ENCODE results near the gene TNS1. TPM values are rescaled to one million over a fixed set of nuclear protein-coding genes. Genes with fewer than 3 reads are reported as not detected.

Gene TNS1
- total RNA-seq, 1 experiment from 2014 or later = 6.2 TPM

DNA sequence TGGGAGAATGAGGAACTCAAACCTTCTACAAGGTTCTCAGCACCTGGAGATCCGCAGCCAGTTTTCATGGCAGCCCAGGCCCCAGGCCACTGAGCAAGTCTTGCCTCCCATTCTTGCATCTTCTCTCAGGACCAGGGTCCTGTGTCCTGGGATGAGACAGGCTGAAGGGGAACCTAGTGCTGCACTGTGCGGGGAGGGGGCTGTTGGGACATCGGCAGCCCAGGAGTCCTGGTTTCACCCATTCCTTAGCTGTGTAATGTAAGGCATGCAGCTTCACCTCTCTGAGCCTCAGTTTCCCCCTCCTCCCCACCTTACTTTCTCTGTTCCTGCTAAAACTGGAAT, 43.9 kb downstream of the TNS1 start:
- ChIA-PET CTCF (no interaction called here), POLR2A (no interaction called here), RAD21 (ENCODE audit: low non-redundant PET in 1 of 2, low total read pairs in 2 of 2, uncharacterized antibody in 2 of 2, unreplicated experiment in 2 of 2) (no interaction called here)
- TF ChIP-seq EZH2phosphoT487 (IDR thresholded peaks at IDR 0.05; ENCODE audit: borderline replicate concordance) = no peak
- no peak for TF ChIP-seq POLR2AphosphoS5 (IDR thresholded peaks at IDR 0.05; ENCODE audit: low read depth, low read length)
- no peak for TF ChIP-seq SRF (IDR thresholded peaks at IDR 0.05; ENCODE audit: low read depth)
- TF ChIP-seq, protein P1, sequence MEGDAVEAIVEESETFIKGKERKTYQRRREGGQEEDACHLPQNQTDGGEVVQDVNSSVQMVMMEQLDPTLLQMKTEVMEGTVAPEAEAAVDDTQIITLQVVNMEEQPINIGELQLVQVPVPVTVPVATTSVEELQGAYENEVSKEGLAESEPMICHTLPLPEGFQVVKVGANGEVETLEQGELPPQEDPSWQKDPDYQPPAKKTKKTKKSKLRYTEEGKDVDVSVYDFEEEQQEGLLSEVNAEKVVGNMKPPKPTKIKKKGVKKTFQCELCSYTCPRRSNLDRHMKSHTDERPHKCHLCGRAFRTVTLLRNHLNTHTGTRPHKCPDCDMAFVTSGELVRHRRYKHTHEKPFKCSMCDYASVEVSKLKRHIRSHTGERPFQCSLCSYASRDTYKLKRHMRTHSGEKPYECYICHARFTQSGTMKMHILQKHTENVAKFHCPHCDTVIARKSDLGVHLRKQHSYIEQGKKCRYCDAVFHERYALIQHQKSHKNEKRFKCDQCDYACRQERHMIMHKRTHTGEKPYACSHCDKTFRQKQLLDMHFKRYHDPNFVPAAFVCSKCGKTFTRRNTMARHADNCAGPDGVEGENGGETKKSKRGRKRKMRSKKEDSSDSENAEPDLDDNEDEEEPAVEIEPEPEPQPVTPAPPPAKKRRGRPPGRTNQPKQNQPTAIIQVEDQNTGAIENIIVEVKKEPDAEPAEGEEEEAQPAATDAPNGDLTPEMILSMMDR (IDR thresholded peaks at IDR 0.05 in 2 of 3, conservative IDR thresholded peaks at IDR 0.05 in 1 of 3; ENCODE audit: borderline replicate concordance in 1 of 3, insufficient read depth in 1 of 3, low read depth in 2 of 3, low read length in 2 of 3) = no peak
- TF ChIP-seq ZFX (IDR thresholded peaks at IDR 0.05) = no peak
- TF ChIP-seq, protein P2, sequence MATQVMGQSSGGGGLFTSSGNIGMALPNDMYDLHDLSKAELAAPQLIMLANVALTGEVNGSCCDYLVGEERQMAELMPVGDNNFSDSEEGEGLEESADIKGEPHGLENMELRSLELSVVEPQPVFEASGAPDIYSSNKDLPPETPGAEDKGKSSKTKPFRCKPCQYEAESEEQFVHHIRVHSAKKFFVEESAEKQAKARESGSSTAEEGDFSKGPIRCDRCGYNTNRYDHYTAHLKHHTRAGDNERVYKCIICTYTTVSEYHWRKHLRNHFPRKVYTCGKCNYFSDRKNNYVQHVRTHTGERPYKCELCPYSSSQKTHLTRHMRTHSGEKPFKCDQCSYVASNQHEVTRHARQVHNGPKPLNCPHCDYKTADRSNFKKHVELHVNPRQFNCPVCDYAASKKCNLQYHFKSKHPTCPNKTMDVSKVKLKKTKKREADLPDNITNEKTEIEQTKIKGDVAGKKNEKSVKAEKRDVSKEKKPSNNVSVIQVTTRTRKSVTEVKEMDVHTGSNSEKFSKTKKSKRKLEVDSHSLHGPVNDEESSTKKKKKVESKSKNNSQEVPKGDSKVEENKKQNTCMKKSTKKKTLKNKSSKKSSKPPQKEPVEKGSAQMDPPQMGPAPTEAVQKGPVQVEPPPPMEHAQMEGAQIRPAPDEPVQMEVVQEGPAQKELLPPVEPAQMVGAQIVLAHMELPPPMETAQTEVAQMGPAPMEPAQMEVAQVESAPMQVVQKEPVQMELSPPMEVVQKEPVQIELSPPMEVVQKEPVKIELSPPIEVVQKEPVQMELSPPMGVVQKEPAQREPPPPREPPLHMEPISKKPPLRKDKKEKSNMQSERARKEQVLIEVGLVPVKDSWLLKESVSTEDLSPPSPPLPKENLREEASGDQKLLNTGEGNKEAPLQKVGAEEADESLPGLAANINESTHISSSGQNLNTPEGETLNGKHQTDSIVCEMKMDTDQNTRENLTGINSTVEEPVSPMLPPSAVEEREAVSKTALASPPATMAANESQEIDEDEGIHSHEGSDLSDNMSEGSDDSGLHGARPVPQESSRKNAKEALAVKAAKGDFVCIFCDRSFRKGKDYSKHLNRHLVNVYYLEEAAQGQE (IDR thresholded peaks at IDR 0.05; ENCODE audit: low read depth) = no peak
- TF ChIP-seq POLR2A (IDR thresholded peaks at IDR 0.05; ENCODE audit: borderline replicate concordance, extremely low read depth, insufficient read depth, insufficient read length) = no peak
- TF ChIP-seq YY1 (IDR thresholded peaks at IDR 0.05; ENCODE audit: extremely low read depth, insufficient replicate concordance, low read depth, low read length) = no peak
- no peak for TF ChIP-seq ELF1 (IDR thresholded peaks at IDR 0.05; ENCODE audit: borderline replicate concordance, low read depth)
- TF ChIP-seq TCF7L2 (IDR thresholded peaks at IDR 0.05; ENCODE audit: borderline replicate concordance, extremely low read depth, insufficient read depth, insufficient read length) = no peak
- TF ChIP-seq SP1 (IDR thresholded peaks at IDR 0.05; ENCODE audit: low read depth) = no peak
- TF ChIP-seq JUND (IDR thresholded peaks at IDR 0.05) = no peak
- TF ChIP-seq RAD21 (IDR thresholded peaks at IDR 0.05; ENCODE audit: low read depth) = no peak
- Histone ChIP-seq H3K36me3 (ENCODE audit: control insufficient read depth in 1 of 2, insufficient read depth in 2 of 2, low read length in 2 of 2) (no peaks in the 10 kb centered on the region), H3K9me3 (ENCODE audit: control insufficient read depth in 1 of 2, insufficient read depth in 1 of 2, low read depth in 1 of 2, low read length in 2 of 2) (no peaks in the 10 kb centered on the region), H4K20me1 (ENCODE audit: insufficient read depth) (no peaks in the 10 kb centered on the region), H3K9me2 (ENCODE audit: insufficient read depth) (no peaks in the 10 kb centered on the region), H3K4me3 (replicated peaks in 1 of 2; ENCODE audit: low read depth in 1 of 2, low read length in 2 of 2) (no peak overlapping the region), H3K4me2 (ENCODE audit: low read length) (no peak overlapping the region), H3K27me3 (ENCODE audit: insufficient read depth, low read length) (no peaks in the 10 kb centered on the region), H3K27ac (ENCODE audit: low read depth, low read length) (no peak overlapping the region), H2AFZ (ENCODE audit: low read depth, low read length, poor library complexity, severe bottlenecking) (no peak overlapping the region), H3K4me1 (ENCODE audit: control insufficient read depth in 1 of 2, insufficient read depth in 2 of 2, low read length in 2 of 2) (no peaks in the 10 kb centered on the region), H3K79me2 (ENCODE audit: insufficient read depth, low read length) (no peaks in the 10 kb centered on the region), H3K9ac (ENCODE audit: low read length) (no peak overlapping the region)
- intact Hi-C loops (cut with micrococcal nuclease) = no loop called here
- DNase-seq (ENCODE audit: low read depth, low spot score) (no peak), ATAC-seq (no peak)
- BruUV-seq (replicated peaks) = no TSS peak

Measured in HCT116 (cell line).